GM10266 (cell line): ENCODE results near the gene FTCD.
"Not testable (repeated sequence)": the region's sequence is repeated elsewhere in the genome, so short reads cannot be mapped to it uniquely, and the experiment has no call there.

Experiments used
- DNase-seq: peaks from one replicate; pipeline ENCODE4 v3.0.0; 2012; ENCODE audit errors: extremely low spot score
- TF ChIP-seq, protein P1 (sequence below): IDR thresholded peaks from 2 replicates; pipeline ENCODE4 v1.5.1; 2012; ENCODE audit warnings: mild to moderate bottlenecking, low read depth; ENCODE audit not compliant: control insufficient read depth, insufficient read depth; ENCODE audit errors: missing control alignments

Gene FTCD

DNA sequence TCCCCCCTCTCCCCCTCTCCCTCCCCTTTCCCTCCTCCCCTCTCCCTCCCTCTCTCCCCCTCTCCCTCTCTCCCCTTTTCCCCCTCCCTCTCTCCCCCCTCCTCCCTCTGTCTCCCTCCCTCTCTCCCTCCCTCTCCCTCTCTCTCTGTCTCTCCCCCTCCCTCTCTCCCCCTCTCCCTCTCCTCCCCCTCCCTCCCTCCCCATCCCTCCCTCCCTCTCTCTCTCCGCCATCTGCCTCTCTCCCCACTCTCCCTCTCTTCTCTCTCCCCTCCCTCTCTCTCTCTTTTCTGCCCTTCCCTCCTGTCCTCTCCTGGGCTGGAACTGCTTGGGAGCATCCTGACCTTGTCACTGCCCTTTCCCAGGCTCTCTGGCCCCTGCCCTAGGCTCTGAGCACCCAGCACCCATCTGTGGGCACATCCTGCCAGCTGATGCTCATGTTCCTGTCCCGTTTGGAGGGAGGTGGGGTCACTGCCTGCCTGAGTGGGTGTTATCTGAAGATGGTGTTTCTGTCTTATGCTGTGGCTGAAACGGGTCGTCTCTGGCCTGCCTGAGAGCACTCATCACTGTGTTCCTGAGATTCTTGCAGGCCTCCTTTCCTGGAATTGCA, 10.8 kb downstream of the FTCD start:
- DNase-seq = no peak

DNA sequence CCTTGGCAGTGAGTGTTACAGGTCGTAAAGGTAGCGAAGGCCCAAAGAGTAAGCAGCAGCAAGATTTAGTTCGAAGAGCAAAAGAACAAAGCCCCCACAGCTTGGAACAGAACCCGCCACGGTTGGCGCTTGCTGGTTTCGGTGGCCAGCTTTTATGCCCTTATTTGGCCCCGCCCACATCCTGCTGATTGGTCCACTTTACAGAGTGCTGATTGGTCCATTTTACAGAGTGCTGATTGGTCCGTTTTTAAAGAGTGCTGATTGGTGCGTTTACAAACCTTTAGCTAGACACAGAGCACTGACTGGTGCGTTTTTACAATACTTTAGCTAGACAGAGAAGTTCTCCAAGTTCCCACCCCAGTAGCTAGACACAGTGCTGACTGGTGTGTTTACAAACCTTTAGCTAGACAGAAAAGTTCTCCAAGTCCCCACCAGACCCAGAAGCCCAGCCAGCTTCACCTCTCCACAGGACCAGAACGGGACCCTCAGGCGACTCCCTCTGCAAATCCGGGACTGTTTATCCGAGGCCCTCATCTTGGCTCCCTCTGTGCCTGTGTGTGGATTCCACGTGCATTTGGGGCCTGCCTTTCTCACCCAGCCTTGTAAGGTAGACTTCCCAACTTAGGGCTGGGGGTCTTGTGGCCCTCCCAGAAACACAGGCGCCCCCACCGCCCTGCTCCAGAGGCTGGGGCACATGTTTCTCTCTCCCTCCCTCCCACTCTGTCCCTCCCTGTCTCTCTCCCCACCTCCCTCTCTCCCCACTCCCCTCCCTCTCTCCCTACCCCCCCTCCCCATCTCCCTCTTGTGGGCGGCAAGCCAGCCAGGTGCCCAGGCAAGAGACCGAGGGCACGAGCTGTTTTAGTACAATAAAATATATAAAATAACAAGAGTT, 12.6 kb downstream of the FTCD start:
- TF ChIP-seq, protein P1, sequence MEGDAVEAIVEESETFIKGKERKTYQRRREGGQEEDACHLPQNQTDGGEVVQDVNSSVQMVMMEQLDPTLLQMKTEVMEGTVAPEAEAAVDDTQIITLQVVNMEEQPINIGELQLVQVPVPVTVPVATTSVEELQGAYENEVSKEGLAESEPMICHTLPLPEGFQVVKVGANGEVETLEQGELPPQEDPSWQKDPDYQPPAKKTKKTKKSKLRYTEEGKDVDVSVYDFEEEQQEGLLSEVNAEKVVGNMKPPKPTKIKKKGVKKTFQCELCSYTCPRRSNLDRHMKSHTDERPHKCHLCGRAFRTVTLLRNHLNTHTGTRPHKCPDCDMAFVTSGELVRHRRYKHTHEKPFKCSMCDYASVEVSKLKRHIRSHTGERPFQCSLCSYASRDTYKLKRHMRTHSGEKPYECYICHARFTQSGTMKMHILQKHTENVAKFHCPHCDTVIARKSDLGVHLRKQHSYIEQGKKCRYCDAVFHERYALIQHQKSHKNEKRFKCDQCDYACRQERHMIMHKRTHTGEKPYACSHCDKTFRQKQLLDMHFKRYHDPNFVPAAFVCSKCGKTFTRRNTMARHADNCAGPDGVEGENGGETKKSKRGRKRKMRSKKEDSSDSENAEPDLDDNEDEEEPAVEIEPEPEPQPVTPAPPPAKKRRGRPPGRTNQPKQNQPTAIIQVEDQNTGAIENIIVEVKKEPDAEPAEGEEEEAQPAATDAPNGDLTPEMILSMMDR = no peak
- no peak for DNase-seq

More for the DNA sequence above, 10.8 kb downstream of the FTCD start:
- TF ChIP-seq, protein P1 = no peak

GRCh38 chr21:46141767-46142581, 13.4 kb downstream of the FTCD start:
- TF ChIP-seq, protein P1 = no peak
- DNase-seq = no peak

DNA sequence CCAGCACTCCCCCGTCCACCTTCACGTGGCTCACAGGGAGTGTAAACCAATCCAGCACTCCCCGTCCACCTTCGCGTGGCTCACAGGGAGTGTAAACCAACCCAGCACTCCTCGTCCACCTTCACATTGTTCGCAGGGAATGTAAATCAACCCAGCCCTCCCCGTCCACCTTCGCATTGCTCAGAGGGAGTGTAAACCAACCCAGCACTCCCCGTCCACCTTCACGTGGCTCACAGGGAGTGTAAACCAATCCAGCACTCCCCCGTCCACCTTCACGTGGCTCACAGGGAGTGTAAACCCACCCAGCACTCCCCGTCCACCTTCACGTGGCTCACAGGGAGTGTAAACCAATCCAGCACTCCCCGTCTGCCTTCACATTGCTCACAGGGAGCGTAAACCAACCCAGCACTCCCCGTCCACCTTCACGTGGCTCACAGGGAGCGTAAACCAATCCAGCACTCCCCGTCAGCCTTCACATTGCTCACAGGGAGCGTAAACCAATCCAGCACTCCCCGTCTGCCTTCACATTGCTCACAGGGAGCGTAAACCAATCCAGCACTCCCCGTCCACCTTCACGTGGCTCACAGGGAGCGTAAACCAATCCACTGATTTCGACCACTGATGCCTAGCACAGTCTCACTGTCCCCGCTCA, 14.9 kb downstream of the FTCD start:
- DNase-seq = not testable (repeated sequence)

GRCh38 chr21:46139686-46140085, 15.7 kb downstream of the FTCD start:
- no peak for DNase-seq
- TF ChIP-seq, protein P1 = no peak

- TF ChIP-seq, protein P1 = no peak
- no peak for DNase-seq
These were observed 16.9 kb downstream of the FTCD start for GRCh38 chr21:46138383-46138970.

DNA sequence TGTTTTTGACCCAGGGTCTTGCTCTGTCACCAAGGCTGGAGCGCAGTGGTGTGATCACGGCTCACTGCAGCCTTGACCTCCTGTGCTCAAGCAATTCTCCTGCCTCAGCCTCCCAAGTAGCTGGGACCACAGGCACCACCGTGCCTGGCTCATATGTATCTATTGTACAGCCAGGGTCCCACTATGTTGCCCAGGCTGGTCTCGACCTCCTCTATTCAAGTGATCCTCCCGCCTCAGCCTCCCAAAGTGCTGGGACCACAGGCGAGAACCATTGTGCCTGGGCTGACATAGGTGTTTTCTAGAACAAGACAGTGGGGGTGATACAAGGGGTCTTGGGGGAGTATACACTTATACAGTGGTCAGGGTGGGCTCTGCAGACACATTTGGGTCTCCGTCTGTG, 17.5 kb downstream of the FTCD start:
- TF ChIP-seq, protein P1 = no peak
- no peak for DNase-seq
